ENCODE measurements around the gene SMDT1.
"Not testable (repeated sequence)": the region's sequence is repeated elsewhere in the genome, so short reads cannot be mapped to it uniquely, and the experiment has no call there.

Gene SMDT1

GRCh38 chr22:42086051-42086450 lies 6.6 kb downstream of the SMDT1 start:
- H3K27me3 ChIP-seq (ENCODE audit: control insufficient read depth, insufficient read depth, low read length) = no peaks in the 10 kb centered on the region
- H3K9me3 ChIP-seq (ENCODE audit: control insufficient read depth, low read depth, low read length) = no peaks in the 10 kb centered on the region
- no peak overlapping the region for H3K4me3 ChIP-seq (ENCODE audit: low read length)
- H3K9ac ChIP-seq (ENCODE audit: low read length) = no peak overlapping the region
- H3K27ac ChIP-seq (ENCODE audit: low read length) = no peak overlapping the region
- H3K36me3 ChIP-seq (ENCODE audit: control insufficient read depth, low read depth, low read length) = peaks cover 31% of the 10 kb centered on the region
- H3K4me1 ChIP-seq (ENCODE audit: control insufficient read depth, low read depth, low read length) = no peaks in the 10 kb centered on the region

GRCh38 chr22:42090596-42091454 lies 11.3 kb downstream of the SMDT1 start, which contains the start of gene NDUFA6:
TSS of gene NDUFA6 (minus strand) at chr22:42090772. CDS start at chr22:42090744, 28 bp downstream.
- H3K36me3 ChIP-seq (ENCODE audit: control insufficient read depth, low read depth, low read length) = peaks cover 14% of the 10 kb centered on the region
- peak within 1 kb of the TSS; percentile 99 for H3K9ac ChIP-seq (ENCODE audit: low read length)
- no peaks in the 10 kb centered on the region for H3K9me3 ChIP-seq (ENCODE audit: control insufficient read depth, low read depth, low read length)
- peaks cover 4% of the 10 kb centered on the region for H3K4me1 ChIP-seq (ENCODE audit: control insufficient read depth, low read depth, low read length)
- peaks cover 10% of the 10 kb centered on the region for H3K27me3 ChIP-seq (ENCODE audit: control insufficient read depth, insufficient read depth, low read length)
- H3K27ac ChIP-seq (ENCODE audit: low read length) = peak within 1 kb of the TSS; percentile 95
- peak within 1 kb of the TSS; percentile 99 for H3K4me3 ChIP-seq (ENCODE audit: low read length)

- H3K9me3 ChIP-seq (ENCODE audit: control insufficient read depth, low read depth, low read length) = no peaks in the 10 kb centered on the region
- peaks cover 4% of the 10 kb centered on the region for H3K4me1 ChIP-seq (ENCODE audit: control insufficient read depth, low read depth, low read length)
- no peak overlapping the region for H3K27ac ChIP-seq (ENCODE audit: low read length)
- H3K9ac ChIP-seq (ENCODE audit: low read length) = peak overlapping the region; percentile 99
- H3K36me3 ChIP-seq (ENCODE audit: control insufficient read depth, low read depth, low read length) = peaks cover 8% of the 10 kb centered on the region
- H3K27me3 ChIP-seq (ENCODE audit: control insufficient read depth, insufficient read depth, low read length) = peaks cover 10% of the 10 kb centered on the region
- H3K4me3 ChIP-seq (ENCODE audit: low read length) = peak overlapping the region; percentile 99
These were observed 11.9 kb downstream of the SMDT1 start for GRCh38 chr22:42091455-42091782.

- Histone ChIP-seq H3K9me3 (ENCODE audit: control insufficient read depth, low read depth, low read length) (peaks cover 11% of the 10 kb centered on the region), H3K36me3 (ENCODE audit: control insufficient read depth, low read depth, low read length) (no peaks in the 10 kb centered on the region), H3K4me1 (ENCODE audit: control insufficient read depth, low read depth, low read length) (no peaks in the 10 kb centered on the region), H3K4me3 (ENCODE audit: low read length) (no peak overlapping the region), H3K9ac (ENCODE audit: low read length) (no peak overlapping the region), H3K27ac (ENCODE audit: low read length) (no peak overlapping the region), H3K27me3 (ENCODE audit: control insufficient read depth, insufficient read depth, low read length) (no peaks in the 10 kb centered on the region)
These were observed 21.7 kb downstream of the SMDT1 start for GRCh38 chr22:42101199-42101598.

- H3K27ac ChIP-seq (ENCODE audit: low read length); H3K4me3 ChIP-seq (ENCODE audit: low read length); H3K36me3 ChIP-seq (ENCODE audit: control insufficient read depth, low read depth, low read length); H3K4me1 ChIP-seq (ENCODE audit: control insufficient read depth, low read depth, low read length); H3K27me3 ChIP-seq (ENCODE audit: control insufficient read depth, insufficient read depth, low read length); H3K9ac ChIP-seq (ENCODE audit: low read length): not testable (repeated sequence)
- peaks cover 11% of the 10 kb centered on the region for H3K9me3 ChIP-seq (ENCODE audit: control insufficient read depth, low read depth, low read length)
These were observed 24.9 kb downstream of the SMDT1 start for GRCh38 chr22:42104332-42104860.

GRCh38 chr22:42108848-42109247 lies 29.3 kb downstream of the SMDT1 start:
- no peaks in the 10 kb centered on the region for H3K36me3 ChIP-seq (ENCODE audit: control insufficient read depth, low read depth, low read length)
- peaks cover 6% of the 10 kb centered on the region for H3K4me1 ChIP-seq (ENCODE audit: control insufficient read depth, low read depth, low read length)
- peaks cover 5% of the 10 kb centered on the region for H3K9me3 ChIP-seq (ENCODE audit: control insufficient read depth, low read depth, low read length)
- H3K4me3 ChIP-seq (ENCODE audit: low read length) = no peak overlapping the region
- H3K9ac ChIP-seq (ENCODE audit: low read length) = no peak overlapping the region
- no peak overlapping the region for H3K27ac ChIP-seq (ENCODE audit: low read length)
- H3K27me3 ChIP-seq (ENCODE audit: control insufficient read depth, insufficient read depth, low read length) = peaks cover 6% of the 10 kb centered on the region

GRCh38 chr22:42111798-42112197 lies 32.3 kb downstream of the SMDT1 start:
- H3K27ac ChIP-seq (ENCODE audit: low read length) = no peak overlapping the region
- H3K4me1 ChIP-seq (ENCODE audit: control insufficient read depth, low read depth, low read length) = peaks cover 6% of the 10 kb centered on the region
- H3K27me3 ChIP-seq (ENCODE audit: control insufficient read depth, insufficient read depth, low read length) = peaks cover 6% of the 10 kb centered on the region

GRCh38 chr22:42112793-42113192 lies 33.3 kb downstream of the SMDT1 start:
- H3K27ac ChIP-seq (ENCODE audit: low read length); H3K9me3 ChIP-seq (ENCODE audit: control insufficient read depth, low read depth, low read length); H3K27me3 ChIP-seq (ENCODE audit: control insufficient read depth, insufficient read depth, low read length); H3K4me1 ChIP-seq (ENCODE audit: control insufficient read depth, low read depth, low read length); H3K9ac ChIP-seq (ENCODE audit: low read length); H3K4me3 ChIP-seq (ENCODE audit: low read length); H3K36me3 ChIP-seq (ENCODE audit: control insufficient read depth, low read depth, low read length): not testable (repeated sequence)

More at GRCh38 chr22:42111798-42112197, 32.3 kb downstream of the SMDT1 start:
- Histone ChIP-seq H3K9ac (ENCODE audit: low read length) (no peak overlapping the region), H3K36me3 (ENCODE audit: control insufficient read depth, low read depth, low read length) (no peaks in the 10 kb centered on the region), H3K9me3 (ENCODE audit: control insufficient read depth, low read depth, low read length) (no peaks in the 10 kb centered on the region), H3K4me3 (ENCODE audit: low read length) (no peak overlapping the region)

- Histone ChIP-seq H3K27me3 (ENCODE audit: control insufficient read depth, insufficient read depth, low read length) (no peaks in the 10 kb centered on the region), H3K4me1 (ENCODE audit: control insufficient read depth, low read depth, low read length) (peaks cover 6% of the 10 kb centered on the region), H3K27ac (ENCODE audit: low read length) (no peak overlapping the region), H3K9ac (ENCODE audit: low read length) (no peak overlapping the region), H3K4me3 (ENCODE audit: low read length) (no peak overlapping the region), H3K9me3 (ENCODE audit: control insufficient read depth, low read depth, low read length) (no peaks in the 10 kb centered on the region), H3K36me3 (ENCODE audit: control insufficient read depth, low read depth, low read length) (no peaks in the 10 kb centered on the region)
These were observed 35.2 kb downstream of the SMDT1 start for GRCh38 chr22:42114721-42115120.

- not testable (repeated sequence) for H3K36me3 ChIP-seq (ENCODE audit: control insufficient read depth, low read depth, low read length); H3K9me3 ChIP-seq (ENCODE audit: control insufficient read depth, low read depth, low read length); H3K9ac ChIP-seq (ENCODE audit: low read length)
These were observed 35.9 kb downstream of the SMDT1 start for GRCh38 chr22:42115420-42115830.

GRCh38 chr22:42116848-42117424 lies 37.4 kb downstream of the SMDT1 start:
- H3K36me3 ChIP-seq (ENCODE audit: control insufficient read depth, low read depth, low read length) = no peaks in the 10 kb centered on the region
- H3K9me3 ChIP-seq (ENCODE audit: control insufficient read depth, low read depth, low read length) = no peaks in the 10 kb centered on the region
- H3K9ac ChIP-seq (ENCODE audit: low read length) = no peak overlapping the region
- H3K27me3 ChIP-seq (ENCODE audit: control insufficient read depth, insufficient read depth, low read length) = no peaks in the 10 kb centered on the region
- H3K27ac ChIP-seq (ENCODE audit: low read length) = no peak overlapping the region
- H3K4me1 ChIP-seq (ENCODE audit: control insufficient read depth, low read depth, low read length) = peaks cover 4% of the 10 kb centered on the region
- no peak overlapping the region for H3K4me3 ChIP-seq (ENCODE audit: low read length)

More at GRCh38 chr22:42115420-42115830, 35.9 kb downstream of the SMDT1 start:
- H3K27me3 ChIP-seq (ENCODE audit: control insufficient read depth, insufficient read depth, low read length); H3K4me3 ChIP-seq (ENCODE audit: low read length); H3K4me1 ChIP-seq (ENCODE audit: control insufficient read depth, low read depth, low read length); H3K27ac ChIP-seq (ENCODE audit: low read length): not testable (repeated sequence)

Measured in iPS-18a (cell line).